ENCODE measurements around the gene GIMAP5. TPM values are rescaled to one million over a fixed set of nuclear protein-coding genes. Genes with fewer than 3 reads are reported as not detected.

GIMAP5 gene
- total and polyA plus RNA-seq, 10 donors, result 34.0 to 183 (median 85.8) TPM

- no peaks in the 10 kb centered on the region for H3K9me3 ChIP-seq
- intact Hi-C loops (cut with DNase I; ENCODE audit: low total_unique reads), result no loop called here
- H3K4me1 ChIP-seq, result peaks cover 8 to 92% (median 51%) of the 10 kb centered on the region in 6 donors
- DNase-seq, result no peak
- 71 to 98% (median 87%) methylated on average over 3 of the region's 3 CpGs for WGBS, 5 donors
- peak overlapping the region in 5 of 8 donors; percentile 13 to 90 (median 67) for H3K27ac ChIP-seq
- no peak for TF ChIP-seq POLR2A (IDR thresholded peaks at IDR 0.05)
- peak in 2 of 3 donors; percentile 64 to 71 for TF ChIP-seq POLR2AphosphoS5 (IDR thresholded peaks at IDR 0.05)
- peaks cover 0 to 44% (median 33%) of the 10 kb centered on the region in 6 donors for H3K36me3 ChIP-seq
- peak overlapping the region in 2 of 8 donors; percentile 3 to 84 for H3K4me3 ChIP-seq
- H3K27me3 ChIP-seq (replicated peaks in 1 of 7), result no peaks in the 10 kb centered on the region
Measured at GRCh38 chr7:150745876-150746275, 8.7 kb downstream of the GIMAP5 start.

GRCh38 chr7:150746921-150747320 lies 9.7 kb downstream of the GIMAP5 start:
- intact Hi-C loops (cut with DNase I; ENCODE audit: low total_unique reads), result no loop called here
- Histone ChIP-seq H3K27ac (peak overlapping the region in 5 of 8 donors; percentile 15 to 90 (median 49)), H3K36me3 (peaks cover 0 to 33% (median 24%) of the 10 kb centered on the region in 6 donors), H3K4me3 (no peak overlapping the region), H3K27me3 (replicated peaks in 1 of 7) (no peaks in the 10 kb centered on the region), H3K9me3 (no peaks in the 10 kb centered on the region), H3K4me1 (peaks cover under 1 to 88% (median 41%) of the 10 kb centered on the region in 6 donors)
- 78 to 96% (median 86%) methylated on average over 6 of the region's 6 CpGs for WGBS, 5 donors
- no peak for DNase-seq
- peak; percentile 50 to 68 (median 60) for TF ChIP-seq POLR2AphosphoS5 (IDR thresholded peaks at IDR 0.05)
- no peak for TF ChIP-seq CTCF (IDR thresholded peaks at IDR 0.05 in 8 of 11, conservative IDR thresholded peaks at IDR 0.05 in 3 of 11)

GRCh38 chr7:150748376-150748775 lies 11.2 kb downstream of the GIMAP5 start:
- TF ChIP-seq POLR2A (IDR thresholded peaks at IDR 0.05) (no peak), POLR2AphosphoS5 (IDR thresholded peaks at IDR 0.05) (peak in 1 of 3 donors; percentile 18)
- intact Hi-C loops (cut with DNase I; ENCODE audit: low total_unique reads), result no loop called here
- Histone ChIP-seq H3K27ac (peak overlapping the region in 5 of 8 donors; percentile 0 to 90 (median 49)), H3K9me3 (no peaks in the 10 kb centered on the region), H3K4me3 (no peak overlapping the region), H3K36me3 (peaks cover 0 to 19% (median 9%) of the 10 kb centered on the region in 6 donors), H3K4me1 (peaks cover 0 to 88% (median 31%) of the 10 kb centered on the region in 6 donors), H3K27me3 (replicated peaks in 1 of 7) (no peaks in the 10 kb centered on the region)
- DNase-seq, result no peak
- 80 to 87% (median 82%) methylated on average over 4 of the region's 4 CpGs for WGBS, 5 donors

GRCh38 chr7:150751702-150752101 lies 14.5 kb downstream of the GIMAP5 start:
- Histone ChIP-seq H3K27me3 (replicated peaks in 1 of 7) (no peaks in the 10 kb centered on the region), H3K4me1 (peaks cover 10 to 90% (median 37%) of the 10 kb centered on the region in 6 donors), H3K9me3 (no peaks in the 10 kb centered on the region), H3K36me3 (no peaks in the 10 kb centered on the region), H3K27ac (peak overlapping the region in 1 of 8 donors; percentile 60), H3K4me3 (no peak overlapping the region)
- intact Hi-C loops (cut with DNase I; ENCODE audit: low total_unique reads), result no loop called here
- TF ChIP-seq CTCF (IDR thresholded peaks at IDR 0.05 in 8 of 11, conservative IDR thresholded peaks at IDR 0.05 in 3 of 11) (no peak), POLR2A (IDR thresholded peaks at IDR 0.05) (no peak), POLR2AphosphoS5 (IDR thresholded peaks at IDR 0.05) (no peak)
- no peak for DNase-seq
- WGBS, 5 donors, result 61 to 87% (median 73%) methylated on average over 2 of the region's 2 CpGs

GRCh38 chr7:150753239-150753638 lies 16.0 kb downstream of the GIMAP5 start:
- no peak for DNase-seq
- intact Hi-C loops (cut with DNase I; ENCODE audit: low total_unique reads), result no loop called here
- H3K4me1 ChIP-seq, result peaks cover 13 to 82% (median 34%) of the 10 kb centered on the region in 6 donors
- H3K27me3 ChIP-seq (replicated peaks in 1 of 7), result no peaks in the 10 kb centered on the region
- H3K4me3 ChIP-seq, result no peak overlapping the region
- H3K36me3 ChIP-seq, result no peaks in the 10 kb centered on the region
- no peak for TF ChIP-seq POLR2AphosphoS5 (IDR thresholded peaks at IDR 0.05)
- TF ChIP-seq POLR2A (IDR thresholded peaks at IDR 0.05), result no peak
- TF ChIP-seq CTCF (IDR thresholded peaks at IDR 0.05 in 8 of 11, conservative IDR thresholded peaks at IDR 0.05 in 3 of 11), result no peak
- H3K9me3 ChIP-seq, result no peaks in the 10 kb centered on the region
- WGBS, 5 donors, result 41 to 62% (median 46%) methylated on average over 6 of the region's 6 CpGs
- H3K27ac ChIP-seq, result peak overlapping the region in 7 of 8 donors; percentile 14 to 82 (median 74)
